DLD1 (cell line): ENCODE results near the gene TMPRSS2.
"Not testable (repeated sequence)": the region's sequence is repeated elsewhere in the genome, so short reads cannot be mapped to it uniquely, and the experiment has no call there.

Source experiments
- in situ Hi-C: cut with HindIII; loops from 2 replicates; pipeline ENCODE4 v1.10.0; 2017; ENCODE audit warnings: low sequenced_read_pairs

Gene TMPRSS2

GRCh38 chr21:41428847-41429246, 79.1 kb downstream of the TMPRSS2 start:
- in situ Hi-C loops = no loop called here

GRCh38 chr21:41428311-41428710, 79.6 kb downstream of the TMPRSS2 start:
- in situ Hi-C loops = no loop called here

- in situ Hi-C loops = no loop called here
Measured at GRCh38 chr21:41427556-41427955, 80.4 kb downstream of the TMPRSS2 start.

- in situ Hi-C loops = no loop called here
Measured at GRCh38 chr21:41426676-41427404, 81.1 kb downstream of the TMPRSS2 start.

- in situ Hi-C loops = no loop called here
Measured at GRCh38 chr21:41425954-41426675, 81.8 kb downstream of the TMPRSS2 start, which contains the start of gene MX1. Gene MX1 (plus strand): TSS chr21:41426239. CDS start chr21:41432071, 5,832 bp downstream.

- in situ Hi-C loops = no loop called here
Measured at GRCh38 chr21:41425588-41425953, 82.4 kb downstream of the TMPRSS2 start.

GRCh38 chr21:41423305-41423636, 84.7 kb downstream of the TMPRSS2 start:
- in situ Hi-C loops = not testable (repeated sequence)

- in situ Hi-C loops = no loop called here
Measured at GRCh38 chr21:41422546-41423304, 85.2 kb downstream of the TMPRSS2 start.

GRCh38 chr21:41420998-41421397, 87.0 kb downstream of the TMPRSS2 start:
- in situ Hi-C loops = not testable (repeated sequence)

- in situ Hi-C loops = no loop called here
Measured at GRCh38 chr21:41419921-41420862, 87.8 kb downstream of the TMPRSS2 start.

- in situ Hi-C loops = no loop called here
Measured at GRCh38 chr21:41418956-41419680, 88.8 kb downstream of the TMPRSS2 start.

GRCh38 chr21:41418393-41418792, 89.6 kb downstream of the TMPRSS2 start:
- in situ Hi-C loops = no loop called here

- in situ Hi-C loops = not testable (repeated sequence)
Measured at GRCh38 chr21:41417505-41417904, 90.5 kb downstream of the TMPRSS2 start.
